ENCODE measurements around the gene C1QB. TPM values are rescaled to one million over a fixed set of nuclear protein-coding genes. Genes with fewer than 3 reads are reported as not detected.

The C1QB gene
- total RNA-seq, 1 donor from 2014 or later, result 707 TPM

GRCh38 chr1:22616571-22616970 lies 36.5 kb upstream of the C1QB start:
- no peaks in the 10 kb centered on the region for H3K4me1 ChIP-seq
- H3K36me3 ChIP-seq, result no peaks in the 10 kb centered on the region
- intact Hi-C loops (cut with DNase I), result no loop called here
- no peak for ATAC-seq
- H3K27me3 ChIP-seq, result peaks cover 62% of the 10 kb centered on the region
- H3K9me3 ChIP-seq, result no peaks in the 10 kb centered on the region
- H3K27ac ChIP-seq, result no peak overlapping the region
- TF ChIP-seq CTCF (IDR thresholded peaks at IDR 0.05), result no peak
- no peak for DNase-seq
- H3K4me3 ChIP-seq, result no peak overlapping the region

- Histone ChIP-seq H3K36me3 (no peaks in the 10 kb centered on the region), H3K27ac (no peak overlapping the region), H3K4me3 (no peak overlapping the region), H3K4me1 (no peaks in the 10 kb centered on the region), H3K9me3 (no peaks in the 10 kb centered on the region), H3K27me3 (peaks cover 58% of the 10 kb centered on the region)
- no peak for TF ChIP-seq CTCF (IDR thresholded peaks at IDR 0.05)
- ATAC-seq (no peak), DNase-seq (no peak)
- intact Hi-C loops (cut with DNase I), result no loop called here
These were observed 35.0 kb upstream of the C1QB start for GRCh38 chr1:22618056-22618455.

- DNase-seq, result no peak
- ATAC-seq, result no peak
- Histone ChIP-seq H3K27ac (no peak overlapping the region), H3K36me3 (no peaks in the 10 kb centered on the region), H3K4me1 (no peaks in the 10 kb centered on the region), H3K4me3 (no peak overlapping the region), H3K9me3 (no peaks in the 10 kb centered on the region), H3K27me3 (peaks cover 68% of the 10 kb centered on the region)
- intact Hi-C loops (cut with DNase I), result no loop called here
- no peak for TF ChIP-seq CTCF (IDR thresholded peaks at IDR 0.05)
These were observed 33.8 kb upstream of the C1QB start for GRCh38 chr1:22619252-22619651.

- H3K9me3 ChIP-seq, result no peaks in the 10 kb centered on the region
- intact Hi-C loops (cut with DNase I), result no loop called here
- H3K27ac ChIP-seq, result no peak overlapping the region
- H3K4me3 ChIP-seq, result no peak overlapping the region
- no peaks in the 10 kb centered on the region for H3K36me3 ChIP-seq
- TF ChIP-seq CTCF (IDR thresholded peaks at IDR 0.05), result no peak
- peaks cover 67% of the 10 kb centered on the region for H3K27me3 ChIP-seq
- no peaks in the 10 kb centered on the region for H3K4me1 ChIP-seq
- DNase-seq (no peak), ATAC-seq (no peak)
These were observed 33.2 kb upstream of the C1QB start for GRCh38 chr1:22619798-22620197.

GRCh38 chr1:22621761-22622160 lies 31.3 kb upstream of the C1QB start:
- Histone ChIP-seq H3K27ac (no peak overlapping the region), H3K9me3 (no peaks in the 10 kb centered on the region), H3K4me3 (no peak overlapping the region), H3K36me3 (no peaks in the 10 kb centered on the region), H3K27me3 (peaks cover 66% of the 10 kb centered on the region), H3K4me1 (no peaks in the 10 kb centered on the region)
- intact Hi-C loops (cut with DNase I), result no loop called here
- TF ChIP-seq CTCF (IDR thresholded peaks at IDR 0.05), result no peak
- DNase-seq (no peak), ATAC-seq (no peak)

- Histone ChIP-seq H3K4me3 (no peak overlapping the region), H3K9me3 (no peaks in the 10 kb centered on the region), H3K27ac (no peak overlapping the region), H3K4me1 (no peaks in the 10 kb centered on the region), H3K27me3 (peaks cover 63% of the 10 kb centered on the region), H3K36me3 (no peaks in the 10 kb centered on the region)
- TF ChIP-seq CTCF (IDR thresholded peaks at IDR 0.05), result no peak
- DNase-seq (no peak), ATAC-seq (no peak)
- intact Hi-C loops (cut with DNase I), result no loop called here
These were observed 27.6 kb upstream of the C1QB start for GRCh38 chr1:22625262-22625925.

All from upper lobe of right lung (tissue), 1 donor.